Osteoblast (primary cell): ENCODE data around the gene DCLK1. TPM values are rescaled to one million over a fixed set of nuclear protein-coding genes. Genes with fewer than 3 reads are reported as not detected.
"Not testable (repeated sequence)": the region's sequence is repeated elsewhere in the genome, so short reads cannot be mapped to it uniquely, and the experiment has no call there.

Experiments
- DNase-seq: peaks from one replicate; pipeline ENCODE4 v3.0.0; 2011; ENCODE audit warnings: low spot score, mixed read lengths; ENCODE audit not compliant: insufficient read length; ENCODE audit errors: missing footprints
- H2AFZ ChIP-seq: 2 replicates; pipeline ENCODE4 v1.6.0; 2011; ENCODE audit warnings: mild to moderate bottlenecking, low read length
- H3K27ac ChIP-seq: 2 replicates; pipeline ENCODE4 v1.5.1; 2011; ENCODE audit warnings: mild to moderate bottlenecking, low read depth, low read length, moderate library complexity
- H3K27me3 ChIP-seq: 2 replicates; pipeline ENCODE4 v1.6.0; 2012; ENCODE audit warnings: mild to moderate bottlenecking, control low read depth, inconsistent platforms, low read length, moderate library complexity; ENCODE audit not compliant: insufficient read depth
- H3K36me3 ChIP-seq: 2 replicates; pipeline ENCODE4 v1.5.1; 2011; ENCODE audit warnings: mild to moderate bottlenecking, low read length, control low read depth, moderate library complexity; ENCODE audit not compliant: insufficient read depth
- H3K4me1 ChIP-seq: 2 replicates; pipeline ENCODE4 v1.5.1; 2011; ENCODE audit warnings: mild to moderate bottlenecking, low read length, control low read depth, moderate library complexity; ENCODE audit not compliant: insufficient read depth
- H3K4me2 ChIP-seq: 2 replicates; pipeline ENCODE4 v1.6.0; 2011; ENCODE audit warnings: mild to moderate bottlenecking, low read length; ENCODE audit not compliant: insufficient read depth
- H3K4me3 ChIP-seq: fragments of 200-600 bp; sonication (generic); 3 replicates; pipeline ENCODE4 v1.5.1; 2012; ENCODE audit warnings: mild to moderate bottlenecking, low read length, inconsistent platforms; ENCODE audit not compliant: insufficient read depth
- H3K79me2 ChIP-seq: 2 replicates; pipeline ENCODE4 v1.6.0; 2012; ENCODE audit warnings: mild to moderate bottlenecking, low read length, control low read depth, inconsistent platforms; ENCODE audit not compliant: insufficient read depth
- H3K9me3 ChIP-seq: 2 replicates; pipeline ENCODE4 v1.5.1; 2011; ENCODE audit warnings: low read depth, low read length, control low read depth
- H4K20me1 ChIP-seq: 2 replicates; pipeline ENCODE4 v1.6.0; 2012; ENCODE audit warnings: mild to moderate bottlenecking, low read length, control low read depth; ENCODE audit not compliant: insufficient read depth
- total RNA-seq: library from RNA; depleted of rRNA; stranded (reverse); fragments of >200 nt; gene quantifications from 2 replicates; pipeline ENCODE4 v1.2.3, GENCODE V29; 2012
- TF ChIP-seq, protein P1 (sequence below): IDR thresholded peaks from 2 replicates; pipeline ENCODE4 v1.5.1; 2011; ENCODE audit warnings: mild to moderate bottlenecking, low read depth, low read length, moderate library complexity; ENCODE audit errors: extremely low read depth

The DCLK1 gene
- total RNA-seq, 1 donor = 132 TPM

DNA sequence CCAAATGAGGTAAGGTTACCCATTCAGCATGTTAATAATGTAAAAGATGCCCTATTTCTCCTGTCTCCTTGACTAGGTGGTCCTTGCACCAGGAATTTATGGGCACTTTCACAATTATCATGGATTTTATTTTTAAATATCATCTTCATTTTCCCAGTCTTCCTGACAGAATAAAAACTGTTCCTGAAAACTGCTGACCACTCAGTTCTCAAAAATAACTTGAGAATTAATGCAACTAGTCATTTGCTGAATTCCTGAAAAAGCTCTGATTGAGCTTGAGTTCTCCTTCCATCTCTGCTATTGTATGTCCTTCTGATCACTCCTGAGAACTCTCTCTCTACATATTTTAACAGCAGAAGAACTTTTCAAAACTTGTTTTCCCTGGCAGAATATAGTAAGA is 55.0 kb downstream of the DCLK1 start:
- no peak for DNase-seq
- H3K27me3 ChIP-seq = no peaks in the 10 kb centered on the region
- TF ChIP-seq, protein P1, sequence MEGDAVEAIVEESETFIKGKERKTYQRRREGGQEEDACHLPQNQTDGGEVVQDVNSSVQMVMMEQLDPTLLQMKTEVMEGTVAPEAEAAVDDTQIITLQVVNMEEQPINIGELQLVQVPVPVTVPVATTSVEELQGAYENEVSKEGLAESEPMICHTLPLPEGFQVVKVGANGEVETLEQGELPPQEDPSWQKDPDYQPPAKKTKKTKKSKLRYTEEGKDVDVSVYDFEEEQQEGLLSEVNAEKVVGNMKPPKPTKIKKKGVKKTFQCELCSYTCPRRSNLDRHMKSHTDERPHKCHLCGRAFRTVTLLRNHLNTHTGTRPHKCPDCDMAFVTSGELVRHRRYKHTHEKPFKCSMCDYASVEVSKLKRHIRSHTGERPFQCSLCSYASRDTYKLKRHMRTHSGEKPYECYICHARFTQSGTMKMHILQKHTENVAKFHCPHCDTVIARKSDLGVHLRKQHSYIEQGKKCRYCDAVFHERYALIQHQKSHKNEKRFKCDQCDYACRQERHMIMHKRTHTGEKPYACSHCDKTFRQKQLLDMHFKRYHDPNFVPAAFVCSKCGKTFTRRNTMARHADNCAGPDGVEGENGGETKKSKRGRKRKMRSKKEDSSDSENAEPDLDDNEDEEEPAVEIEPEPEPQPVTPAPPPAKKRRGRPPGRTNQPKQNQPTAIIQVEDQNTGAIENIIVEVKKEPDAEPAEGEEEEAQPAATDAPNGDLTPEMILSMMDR = no peak
- H4K20me1 ChIP-seq = no peaks in the 10 kb centered on the region
- no peaks in the 10 kb centered on the region for H3K36me3 ChIP-seq
- no peak overlapping the region for H3K27ac ChIP-seq
- no peaks in the 10 kb centered on the region for H3K4me1 ChIP-seq
- H3K4me3 ChIP-seq = no peak overlapping the region
- no peaks in the 10 kb centered on the region for H3K9me3 ChIP-seq
- H2AFZ ChIP-seq = no peak overlapping the region
- no peaks in the 10 kb centered on the region for H3K79me2 ChIP-seq
- no peak overlapping the region for H3K4me2 ChIP-seq

DNA sequence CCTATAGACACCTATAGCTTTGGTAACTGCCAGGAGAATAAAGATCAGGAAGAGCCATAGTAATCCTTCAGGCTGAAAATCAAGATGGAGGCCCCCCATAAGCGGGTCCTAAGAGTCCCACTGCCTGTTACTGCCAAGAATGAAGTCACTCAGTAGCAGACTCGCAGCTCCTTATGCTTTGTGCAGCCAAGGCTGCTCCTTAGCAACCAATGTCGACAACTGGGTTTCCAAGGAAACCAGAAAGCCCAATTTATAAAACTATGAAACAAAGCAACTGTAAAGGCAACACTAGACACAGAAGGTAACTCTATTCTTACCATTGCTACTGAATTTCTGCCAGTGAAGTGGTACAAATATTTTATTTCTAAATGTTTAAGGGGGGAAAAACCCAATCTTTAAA is 56.5 kb downstream of the DCLK1 start:
- no peak overlapping the region for H3K4me3 ChIP-seq

DNA sequence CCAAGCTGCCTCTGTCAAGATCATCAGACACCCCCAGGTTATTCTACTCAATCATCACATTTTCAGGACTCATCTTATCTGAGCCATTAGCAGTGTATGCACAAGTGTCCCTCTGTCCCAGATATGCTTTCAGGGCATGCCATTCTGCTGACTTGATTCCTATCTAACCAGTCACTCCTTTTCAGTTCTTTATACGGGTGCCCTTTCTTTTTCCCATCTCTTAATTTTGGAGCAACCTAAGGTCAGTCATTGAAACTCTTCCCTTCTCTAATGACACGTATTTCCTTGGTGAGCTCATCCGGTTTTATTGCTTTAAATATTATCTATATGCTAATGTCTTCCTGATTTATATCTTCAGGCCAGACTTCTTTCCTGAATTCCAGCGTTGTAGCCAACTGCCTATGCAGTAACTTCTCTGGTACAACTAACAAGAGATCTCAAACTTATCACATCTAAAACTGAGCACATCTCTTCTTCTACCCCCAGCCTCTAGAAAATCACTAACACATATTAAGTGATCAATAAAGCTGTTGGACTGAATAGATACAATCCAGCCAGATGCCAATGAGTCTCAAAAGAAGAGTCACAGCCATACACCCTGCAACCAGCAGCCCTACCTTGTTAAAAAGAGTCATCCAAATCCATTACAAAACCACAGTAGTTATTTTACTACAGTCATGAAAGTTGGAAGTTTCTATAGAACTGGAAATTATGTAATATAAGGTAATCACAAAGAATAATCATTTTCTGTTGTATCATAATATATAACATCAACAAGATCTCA is 58.8 kb downstream of the DCLK1 start:
- H3K27me3 ChIP-seq = no peaks in the 10 kb centered on the region
- H2AFZ ChIP-seq = no peak overlapping the region
- H3K4me2 ChIP-seq = no peak overlapping the region
- H4K20me1 ChIP-seq = no peaks in the 10 kb centered on the region
- no peak for DNase-seq
- no peaks in the 10 kb centered on the region for H3K36me3 ChIP-seq
- TF ChIP-seq, protein P1 = no peak
- no peak overlapping the region for H3K27ac ChIP-seq
- no peaks in the 10 kb centered on the region for H3K9me3 ChIP-seq
- H3K4me1 ChIP-seq = no peaks in the 10 kb centered on the region
- H3K79me2 ChIP-seq = no peaks in the 10 kb centered on the region
- H3K4me3 ChIP-seq = no peak overlapping the region

More for the DNA sequence above, 56.5 kb downstream of the DCLK1 start:
- H3K79me2 ChIP-seq = no peaks in the 10 kb centered on the region
- H3K36me3 ChIP-seq = no peaks in the 10 kb centered on the region
- no peak overlapping the region for H2AFZ ChIP-seq
- H3K27ac ChIP-seq = no peak overlapping the region
- H3K9me3 ChIP-seq = no peaks in the 10 kb centered on the region
- TF ChIP-seq, protein P1 = no peak
- H4K20me1 ChIP-seq = no peaks in the 10 kb centered on the region
- no peak overlapping the region for H3K4me2 ChIP-seq
- DNase-seq = no peak
- H3K27me3 ChIP-seq = no peaks in the 10 kb centered on the region
- H3K4me1 ChIP-seq = no peaks in the 10 kb centered on the region

DNA sequence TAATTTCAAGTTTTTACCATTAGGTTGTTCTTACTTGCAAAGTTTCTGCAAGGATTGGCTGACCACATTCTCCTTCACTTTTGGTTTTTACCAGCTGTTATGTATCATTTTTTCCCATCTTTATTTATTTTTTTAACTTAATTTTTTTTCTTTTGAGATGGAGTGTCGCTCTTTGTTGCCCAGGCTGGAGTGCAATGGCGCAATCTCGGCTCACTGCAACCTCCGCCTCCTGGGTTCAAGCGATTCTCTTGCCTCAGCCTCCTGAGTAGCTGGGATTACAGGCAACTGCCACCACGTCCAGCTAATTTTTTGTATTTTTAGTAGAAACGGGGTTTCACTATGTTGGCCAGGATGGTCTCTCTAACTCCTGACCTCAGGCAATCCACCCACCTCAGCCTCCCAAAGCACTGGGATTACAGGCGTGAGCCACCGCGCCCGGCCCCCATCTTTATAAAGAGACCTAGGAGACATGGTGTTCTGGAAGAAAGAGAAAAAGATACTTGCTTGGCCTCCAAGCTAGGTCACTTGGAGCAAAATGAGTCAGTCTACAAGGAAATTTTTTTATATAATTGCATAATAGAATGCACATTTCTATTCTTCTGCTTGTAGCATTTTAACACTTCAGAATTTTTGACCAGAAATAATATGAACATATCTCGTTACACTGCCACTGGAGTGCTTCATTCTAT is 60.5 kb downstream of the DCLK1 start:
- peak overlapping the region; percentile 19 for H3K4me2 ChIP-seq
- not testable (repeated sequence) for DNase-seq, H3K9me3 ChIP-seq, H3K4me3 ChIP-seq, H3K27me3 ChIP-seq, H3K79me2 ChIP-seq, H3K4me1 ChIP-seq, H3K36me3 ChIP-seq, H2AFZ ChIP-seq, H4K20me1 ChIP-seq
- H3K27ac ChIP-seq = peak overlapping the region; percentile 17
